Activated T-helper 1 cell treated with anti-CD3 and anti-CD28 coated beads, Interleukin-12 subunit alpha, Interleukin-12 subunit beta, Interleukin-2, Interleukin-4 antibody, amounts not matched to agents 30 ng/mL and 10 ng/mL and 1 ng/mL, durations not matched to agents 14 hours and 24 hours and 36 hours (primary cell): ENCODE results near the gene HSD17B8. TPM values are rescaled to one million over a fixed set of nuclear protein-coding genes. Genes with fewer than 3 reads are reported as not detected.
"Not testable (repeated sequence)": the region's sequence is repeated elsewhere in the genome, so short reads cannot be mapped to it uniquely, and the experiment has no call there.

ENCODE experiments used
- DNase-seq: peaks from one replicate; pipeline ENCODE4 v3.0.0; 2021; ENCODE audit warnings: low spot score
- H3K27ac Mint-ChIP-seq: one replicate; pipeline ENCODE4 v1.8.0; 2021; ENCODE audit warnings: mild to moderate bottlenecking, mixed read lengths
- H3K27me3 Mint-ChIP-seq: one replicate; pipeline ENCODE4 v1.8.0; 2022; ENCODE audit warnings: mild to moderate bottlenecking, moderate library complexity, mixed read lengths; ENCODE audit not compliant: insufficient read depth
- H3K36me3 Mint-ChIP-seq: one replicate; pipeline ENCODE4 v1.8.0; 2021; ENCODE audit warnings: low read depth, mixed read lengths
- H3K4me1 Mint-ChIP-seq: one replicate; pipeline ENCODE4 v1.8.0; 2021; ENCODE audit warnings: low read depth, mixed read lengths
- H3K4me3 Mint-ChIP-seq: one replicate; pipeline ENCODE4 v1.8.0; 2021; ENCODE audit warnings: mild to moderate bottlenecking, moderate library complexity, mixed read lengths
- H3K9me3 Mint-ChIP-seq: one replicate; pipeline ENCODE4 v1.8.0; 2021; ENCODE audit warnings: mixed read lengths
- intact Hi-C: fragments of 100-400 bp; cut with micrococcal nuclease; formaldehyde crosslinking; loops from one replicate; pipeline ENCODE4 v1.15.1; 2024
- total RNA-seq: library from RNA; stranded (reverse); gene quantifications from 2 replicates; pipeline ENCODE4 v1.2.3, GENCODE V29; 2022

HSD17B8 gene
- total RNA-seq, 1 donor from 2014 or later, result 15.2 TPM

GRCh38 chr6:33217681-33218080 is 13.2 kb downstream of the HSD17B8 start:
- no peak for DNase-seq
- no peak overlapping the region for H3K27ac Mint-ChIP-seq
- intact Hi-C loops, result no loop called here
- H3K4me3 Mint-ChIP-seq, result no peak overlapping the region
- H3K9me3 Mint-ChIP-seq, result no peaks in the 10 kb centered on the region
- peaks cover 3% of the 10 kb centered on the region for H3K36me3 Mint-ChIP-seq
- peaks cover 18% of the 10 kb centered on the region for H3K4me1 Mint-ChIP-seq
- H3K27me3 Mint-ChIP-seq, result peaks cover 51% of the 10 kb centered on the region

GRCh38 chr6:33226503-33227120 is 22.2 kb downstream of the HSD17B8 start:
- peaks cover 50% of the 10 kb centered on the region for H3K27me3 Mint-ChIP-seq
- H3K4me3 Mint-ChIP-seq, DNase-seq, H3K4me1 Mint-ChIP-seq, H3K36me3 Mint-ChIP-seq, intact Hi-C loops, H3K9me3 Mint-ChIP-seq, H3K27ac Mint-ChIP-seq: not testable (repeated sequence)

GRCh38 chr6:33235221-33235634 is 30.8 kb downstream of the HSD17B8 start:
- no peak for DNase-seq
- no peaks in the 10 kb centered on the region for H3K36me3 Mint-ChIP-seq
- H3K27me3 Mint-ChIP-seq, result peaks cover 25% of the 10 kb centered on the region
- H3K4me3 Mint-ChIP-seq, result no peak overlapping the region
- intact Hi-C loops, result no loop called here
- H3K4me1 Mint-ChIP-seq, result no peaks in the 10 kb centered on the region
- no peaks in the 10 kb centered on the region for H3K9me3 Mint-ChIP-seq
- no peak overlapping the region for H3K27ac Mint-ChIP-seq

- Mint-ChIP-seq H3K36me3 (no peaks in the 10 kb centered on the region), H3K27me3 (peaks cover 25% of the 10 kb centered on the region), H3K27ac (no peak overlapping the region), H3K4me3 (no peak overlapping the region), H3K9me3 (no peaks in the 10 kb centered on the region), H3K4me1 (no peaks in the 10 kb centered on the region)
- intact Hi-C loops, result no loop called here
- no peak for DNase-seq
These were observed 31.9 kb downstream of the HSD17B8 start for GRCh38 chr6:33236328-33236727.

- DNase-seq, result no peak
- H3K4me3 Mint-ChIP-seq, result no peak overlapping the region
- peaks cover 26% of the 10 kb centered on the region for H3K27me3 Mint-ChIP-seq
- H3K9me3 Mint-ChIP-seq, result no peaks in the 10 kb centered on the region
- H3K36me3 Mint-ChIP-seq, result no peaks in the 10 kb centered on the region
- intact Hi-C loops, result no loop called here
- H3K4me1 Mint-ChIP-seq, result peaks cover 3% of the 10 kb centered on the region
- no peak overlapping the region for H3K27ac Mint-ChIP-seq
These were observed 32.4 kb downstream of the HSD17B8 start for GRCh38 chr6:33236852-33237251.

- H3K27ac Mint-ChIP-seq, result no peak overlapping the region
- peaks cover 25% of the 10 kb centered on the region for H3K27me3 Mint-ChIP-seq
- H3K4me3 Mint-ChIP-seq, result no peak overlapping the region
- DNase-seq, result no peak
- peaks cover 10% of the 10 kb centered on the region for H3K4me1 Mint-ChIP-seq
- peaks cover 1% of the 10 kb centered on the region for H3K36me3 Mint-ChIP-seq
- no peaks in the 10 kb centered on the region for H3K9me3 Mint-ChIP-seq
- intact Hi-C loops, result no loop called here
These were observed 33.3 kb downstream of the HSD17B8 start for GRCh38 chr6:33237741-33238140.

GRCh38 chr6:33241968-33242367 is 37.5 kb downstream of the HSD17B8 start:
- peak overlapping the region; percentile 36 for H3K27ac Mint-ChIP-seq
- peaks cover 15% of the 10 kb centered on the region for H3K27me3 Mint-ChIP-seq
- H3K9me3 Mint-ChIP-seq, result no peaks in the 10 kb centered on the region
- no peak for DNase-seq
- intact Hi-C loops, result no loop called here
- H3K4me3 Mint-ChIP-seq, result no peak overlapping the region
- H3K4me1 Mint-ChIP-seq, result peaks cover 10% of the 10 kb centered on the region
- H3K36me3 Mint-ChIP-seq, result peaks cover 1% of the 10 kb centered on the region

GRCh38 chr6:33243476-33243875 is 39.0 kb downstream of the HSD17B8 start:
- no peaks in the 10 kb centered on the region for H3K9me3 Mint-ChIP-seq
- H3K27ac Mint-ChIP-seq, result no peak overlapping the region
- intact Hi-C loops, result no loop called here
- H3K4me1 Mint-ChIP-seq, result peaks cover 17% of the 10 kb centered on the region
- H3K27me3 Mint-ChIP-seq, result peaks cover 15% of the 10 kb centered on the region
- peaks cover 1% of the 10 kb centered on the region for H3K36me3 Mint-ChIP-seq
- DNase-seq, result no peak
- no peak overlapping the region for H3K4me3 Mint-ChIP-seq

GRCh38 chr6:33247977-33248642 is 43.7 kb downstream of the HSD17B8 start:
- DNase-seq, result peak; percentile 84
- H3K36me3 Mint-ChIP-seq, result peaks cover 20% of the 10 kb centered on the region
- intact Hi-C loops, result loop anchor here (1.0 to 2.0 kb wide), 7 partner anchors 65 to 353 kb away; no protein-coding TSS in a partner anchor
- no peaks in the 10 kb centered on the region for H3K9me3 Mint-ChIP-seq
- H3K4me3 Mint-ChIP-seq, result peak overlapping the region; percentile 91
- H3K4me1 Mint-ChIP-seq, result peaks cover 44% of the 10 kb centered on the region
- peak overlapping the region; percentile 84 for H3K27ac Mint-ChIP-seq
- H3K27me3 Mint-ChIP-seq, result peaks cover 5% of the 10 kb centered on the region

- peaks cover 20% of the 10 kb centered on the region for H3K36me3 Mint-ChIP-seq
- intact Hi-C loops, result loop anchor here (1.0 to 2.0 kb wide), 7 partner anchors 64 to 354 kb away; no protein-coding TSS in a partner anchor
- peak overlapping the region; percentile 84 for H3K27ac Mint-ChIP-seq
- H3K4me3 Mint-ChIP-seq, result peak overlapping the region; percentile 91
- H3K27me3 Mint-ChIP-seq, result peaks cover 5% of the 10 kb centered on the region
- no peak for DNase-seq
- H3K4me1 Mint-ChIP-seq, result peaks cover 44% of the 10 kb centered on the region
- no peaks in the 10 kb centered on the region for H3K9me3 Mint-ChIP-seq
These were observed 44.1 kb downstream of the HSD17B8 start for GRCh38 chr6:33248643-33248931.

- Mint-ChIP-seq H3K4me1 (peaks cover 44% of the 10 kb centered on the region), H3K36me3 (peaks cover 20% of the 10 kb centered on the region), H3K27ac (peak overlapping the region; percentile 84), H3K4me3 (peak overlapping the region; percentile 91), H3K27me3 (peaks cover 4% of the 10 kb centered on the region), H3K9me3 (no peaks in the 10 kb centered on the region)
- intact Hi-C loops, result loop anchor here (1.0 to 2.0 kb wide), 19 partner anchors 22 to 1119 kb away; partner anchors contain the start of genes B3GALT4, FKBPL, HLA-DPB1 and KIFC1
- DNase-seq, result peak; percentile 95
These were observed 44.7 kb downstream of the HSD17B8 start for GRCh38 chr6:33248932-33249731.

GRCh38 chr6:33249732-33250630 is 45.5 kb downstream of the HSD17B8 start:
- no peaks in the 10 kb centered on the region for H3K9me3 Mint-ChIP-seq
- intact Hi-C loops, result loop anchor here (1.0 to 2.0 kb wide), 15 partner anchors 21 to 1120 kb away; partner anchors contain the start of genes B3GALT4, FKBPL, HLA-DPB1 and KIFC1
- peaks cover 20% of the 10 kb centered on the region for H3K36me3 Mint-ChIP-seq
- no peak for DNase-seq
- H3K4me1 Mint-ChIP-seq, result peaks cover 44% of the 10 kb centered on the region
- peak overlapping the region; percentile 91 for H3K4me3 Mint-ChIP-seq
- H3K27ac Mint-ChIP-seq, result peak overlapping the region; percentile 84
- peaks cover 4% of the 10 kb centered on the region for H3K27me3 Mint-ChIP-seq
